IPS-NIHi7 (cell line): Measurements from ENCODE around the gene ABR.
"Not testable (repeated sequence)": the region's sequence is repeated elsewhere in the genome, so short reads cannot be mapped to it uniquely, and the experiment has no call there.

Experiments
- DNase-seq: peaks from one replicate; pipeline ENCODE4 v3.0.0; 2012; ENCODE audit warnings: mixed read lengths; ENCODE audit errors: extremely low spot score

Gene ABR

DNA sequence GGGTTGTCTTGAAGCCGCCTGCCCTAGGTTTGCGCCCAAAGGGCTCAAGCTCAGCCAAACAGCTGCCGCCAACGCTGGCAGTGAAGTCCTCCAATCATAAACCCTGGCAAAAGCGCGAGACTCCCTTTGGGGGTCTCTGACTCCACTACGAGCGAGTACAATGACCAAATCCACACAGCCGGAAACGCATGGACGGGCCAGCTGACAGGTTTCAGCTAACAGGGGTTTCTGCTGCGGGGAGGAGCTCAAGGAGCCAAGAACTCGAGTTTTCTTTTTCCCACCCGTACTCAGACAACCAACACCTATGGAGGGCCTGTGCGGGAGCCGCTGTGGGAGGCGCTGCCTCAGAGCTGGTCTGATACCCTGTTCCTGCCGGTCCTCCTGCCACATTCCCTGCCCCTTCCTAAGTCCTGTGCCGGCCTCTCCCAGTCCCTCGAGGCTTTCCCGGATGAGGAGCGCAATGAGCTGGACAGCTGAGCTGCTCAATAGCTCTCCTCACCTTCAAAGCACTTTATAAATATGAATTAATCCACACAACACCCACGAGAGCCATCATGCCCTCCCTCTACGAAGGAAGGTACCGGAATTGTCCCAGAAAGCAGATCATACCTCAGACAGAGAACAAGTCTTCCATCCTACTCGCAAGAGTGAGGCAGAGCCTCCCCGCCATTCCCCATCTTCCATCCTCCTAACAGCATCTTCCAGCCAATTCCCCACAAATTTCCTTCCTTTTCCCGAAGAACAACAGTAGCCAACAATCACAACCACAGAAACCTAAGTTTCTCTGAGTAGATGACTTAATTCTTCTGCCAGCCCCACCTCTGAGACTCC is 6.1 kb downstream of the ABR start:
- DNase-seq = no peak

DNA sequence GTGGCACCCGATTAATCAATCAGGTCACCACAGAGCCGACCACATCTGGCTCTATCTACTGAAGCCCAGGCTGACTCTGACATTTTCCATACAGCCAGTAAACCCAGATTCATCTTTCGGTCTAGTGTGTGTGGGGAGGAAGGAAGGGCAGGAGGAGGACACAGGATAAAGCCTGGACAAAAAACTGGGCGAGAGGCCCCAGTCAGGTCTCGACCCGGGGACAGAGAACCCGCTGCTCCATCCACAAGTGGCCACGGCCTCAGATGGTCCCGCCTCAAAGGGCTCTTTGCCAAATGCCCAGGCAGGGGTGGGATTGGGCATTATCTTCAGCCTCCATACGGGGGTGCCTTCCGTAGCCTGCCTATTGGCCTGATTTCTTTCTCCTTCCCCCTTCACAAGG is 7.8 kb downstream of the ABR start:
- DNase-seq = no peak

DNA sequence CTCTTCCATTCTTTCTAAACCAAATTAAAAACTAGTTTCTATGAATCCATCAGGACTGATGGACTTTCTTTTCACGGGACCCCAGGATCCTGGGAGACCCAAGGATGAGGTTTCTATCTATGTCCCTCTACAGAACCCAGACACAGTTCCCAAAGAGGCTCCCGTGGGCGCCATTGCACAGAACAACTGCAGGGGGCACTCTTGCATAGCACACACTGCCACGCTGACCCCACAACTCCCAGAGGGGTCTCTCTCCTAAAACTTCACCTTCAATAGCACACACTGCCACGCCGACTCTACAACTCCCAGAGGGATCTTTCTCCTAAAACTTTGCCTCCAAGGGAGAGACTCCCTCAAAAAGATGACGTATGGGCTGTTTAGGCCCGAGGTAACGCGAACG is 9.0 kb downstream of the ABR start:
- DNase-seq = peak; percentile 56

GRCh38 chr17:1169929-1170312 is 9.9 kb downstream of the ABR start:
- no peak for DNase-seq

GRCh38 chr17:1169221-1169928 is 10.4 kb downstream of the ABR start:
- DNase-seq = no peak

DNA sequence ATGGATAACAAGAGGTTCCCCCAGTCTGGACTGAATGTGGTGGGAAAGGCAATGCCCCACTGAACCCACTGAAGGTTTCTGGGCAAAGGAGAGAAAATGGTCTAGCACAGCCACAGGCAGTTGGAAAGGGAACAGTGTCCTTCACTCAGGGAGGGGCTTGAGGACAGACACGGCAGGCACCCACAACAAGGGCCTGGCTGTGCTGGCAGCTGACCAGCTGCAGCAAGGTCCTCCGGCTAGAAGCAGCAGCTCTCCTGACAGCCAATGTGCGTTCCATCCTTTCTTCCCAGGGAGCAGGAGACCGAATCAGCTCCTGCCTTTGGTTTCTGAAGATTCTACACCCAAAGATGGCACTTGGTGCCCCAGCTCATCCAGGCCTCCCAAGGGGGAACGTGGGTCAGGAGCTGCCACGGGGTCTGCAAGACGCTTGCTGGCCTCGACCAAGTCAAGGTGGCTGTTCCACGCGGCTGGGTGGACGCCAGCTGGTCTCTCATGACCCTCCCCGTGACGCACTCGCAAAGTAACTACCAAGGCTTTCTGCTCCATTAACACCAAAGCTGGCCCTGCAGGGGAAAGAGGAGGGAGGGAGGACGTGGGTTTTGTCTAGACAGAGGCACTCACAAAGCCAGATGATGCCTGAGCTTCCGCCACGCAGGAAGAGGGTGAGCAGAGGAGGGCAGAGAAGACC is 11.1 kb downstream of the ABR start:
- no peak for DNase-seq

- DNase-seq = no peak
These were observed 13.5 kb downstream of the ABR start for GRCh38 chr17:1166276-1166675.

DNA sequence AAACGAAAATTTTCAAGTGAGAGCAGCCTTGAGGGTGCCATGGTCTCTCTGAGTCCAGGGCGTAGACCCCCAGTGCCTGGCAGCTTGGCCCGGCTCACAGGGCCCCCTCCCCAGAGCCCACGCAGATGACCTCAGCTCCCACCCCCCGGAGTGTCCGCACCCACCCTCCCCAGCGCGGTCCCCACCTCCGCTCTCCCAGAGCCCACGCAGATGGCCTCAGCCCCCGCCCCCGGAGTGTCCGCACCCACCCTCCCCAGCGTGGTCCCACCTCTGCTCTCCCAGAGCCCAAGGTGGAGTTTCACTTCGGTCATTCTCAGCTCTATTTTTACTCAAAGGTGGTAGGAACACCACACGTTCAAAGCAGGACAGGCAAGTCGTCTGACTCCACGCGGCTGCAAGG is 13.9 kb downstream of the ABR start:
- no peak for DNase-seq

DNA sequence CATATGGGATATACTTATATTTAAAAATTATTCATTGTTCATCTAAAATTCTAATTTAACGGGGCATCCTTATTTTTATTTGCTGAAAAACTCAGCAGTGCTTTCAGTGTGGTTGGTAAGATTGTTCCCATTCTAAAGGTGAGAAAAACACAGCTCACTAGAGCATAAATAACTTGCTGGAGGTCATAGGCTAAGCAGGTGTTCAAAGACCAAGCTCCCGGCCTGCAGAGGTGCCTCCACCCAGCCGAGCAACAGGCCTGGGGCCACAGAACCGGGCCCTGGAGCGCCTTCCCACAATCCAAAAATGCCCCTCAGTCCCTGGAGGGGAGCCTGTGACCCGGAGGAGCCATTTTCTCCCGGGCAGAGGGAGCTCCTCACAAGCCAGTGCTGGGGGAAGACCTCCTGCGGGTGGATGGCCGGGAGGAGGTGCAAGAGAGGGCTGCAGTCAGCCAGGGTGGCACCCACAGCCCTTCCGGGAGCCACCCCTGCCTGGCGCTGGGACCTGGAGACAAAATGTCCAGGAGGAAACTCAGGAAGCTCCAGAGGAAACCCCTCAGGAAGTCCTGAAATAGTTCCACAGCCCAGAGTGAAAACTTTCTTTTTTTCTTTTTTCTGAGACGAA is 14.7 kb downstream of the ABR start:
- DNase-seq = no peak

- DNase-seq = no peak
These were observed 17.5 kb downstream of the ABR start for GRCh38 chr17:1162116-1162855.

- peak; percentile 75 for DNase-seq
These were observed 19.0 kb downstream of the ABR start for GRCh38 chr17:1160591-1161390.

- DNase-seq = no peak
These were observed 20.2 kb downstream of the ABR start for GRCh38 chr17:1159431-1160180.

- DNase-seq = no peak
These were observed 20.9 kb downstream of the ABR start for GRCh38 chr17:1158879-1159278.

DNA sequence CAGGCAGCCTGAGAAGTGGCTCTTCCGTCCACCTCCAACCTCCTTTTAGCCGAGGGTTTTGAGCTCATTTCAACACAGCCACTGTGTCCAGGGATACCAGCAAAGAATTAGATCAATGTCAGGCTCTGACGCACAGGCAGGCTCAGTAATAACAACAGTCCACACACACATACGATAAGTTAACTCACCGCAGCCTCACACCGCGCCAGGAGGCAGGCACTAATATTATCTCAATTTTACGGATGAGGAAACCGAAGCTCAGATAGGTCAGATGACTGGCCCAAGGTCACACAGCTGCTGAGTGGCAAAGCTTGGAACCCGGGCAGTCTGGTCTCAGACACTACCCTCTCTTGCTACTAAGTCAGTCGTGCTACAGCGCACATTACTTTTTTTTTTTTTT is 22.9 kb downstream of the ABR start:
- DNase-seq = no peak

DNA sequence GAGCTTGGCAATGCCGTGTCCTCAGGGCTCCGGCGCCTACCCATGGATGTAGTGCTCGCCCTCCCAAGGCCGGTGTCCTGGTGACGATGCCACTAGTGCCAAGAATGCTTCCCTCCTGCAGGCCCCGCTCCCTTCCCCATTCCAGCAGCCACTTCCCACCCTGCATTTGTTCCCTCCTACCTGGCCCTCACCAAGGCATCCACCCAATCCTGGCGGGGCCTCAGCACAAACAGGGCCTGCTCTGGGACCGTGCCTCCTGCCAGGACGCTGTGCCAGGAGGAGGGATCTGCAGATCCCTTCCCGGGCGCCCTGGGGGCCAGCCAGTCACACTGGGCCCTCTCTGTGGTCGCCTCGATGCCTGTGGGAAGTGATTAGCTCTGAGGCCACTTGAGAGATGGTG is 25.1 kb downstream of the ABR start:
- DNase-seq = no peak

DNA sequence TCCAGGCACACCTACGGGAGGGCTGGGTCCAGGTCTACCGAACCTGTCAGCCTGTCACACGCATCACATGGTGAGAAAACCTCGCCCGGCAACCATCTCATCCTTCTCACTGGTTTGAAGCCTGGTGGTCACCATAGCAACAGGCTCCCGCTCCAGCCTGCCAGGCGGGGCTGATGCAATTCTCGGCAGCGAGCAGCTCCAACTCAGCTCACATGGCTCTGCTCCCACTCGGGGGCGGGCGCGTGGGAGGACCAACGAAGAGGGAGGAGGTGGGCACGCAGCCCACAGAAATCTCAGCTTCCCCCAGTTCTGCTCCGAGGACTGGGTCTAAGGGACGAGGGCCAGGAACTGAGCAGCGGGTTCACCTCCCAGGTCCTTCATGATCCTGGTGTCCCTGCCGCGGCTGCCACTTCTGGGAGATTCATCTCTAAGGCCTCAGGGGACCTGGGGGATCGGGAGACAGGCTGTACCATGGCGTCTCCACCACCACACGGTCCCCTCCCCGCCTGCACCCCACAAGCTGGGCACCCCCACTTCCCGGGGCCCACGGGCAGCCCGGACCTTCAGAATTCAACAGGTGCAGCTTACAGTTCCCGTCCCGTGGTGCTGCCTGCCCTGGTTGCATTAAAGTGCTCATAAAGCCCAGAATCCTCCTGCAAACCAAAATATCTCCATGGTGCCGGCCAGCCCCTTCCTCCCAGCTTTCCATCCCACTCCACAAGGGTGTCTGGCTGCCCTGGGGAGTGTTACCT is 25.8 kb downstream of the ABR start:
- DNase-seq = peak; percentile 66

GRCh38 chr17:1152582-1152981 is 27.2 kb downstream of the ABR start:
- DNase-seq = not testable (repeated sequence)

DNA sequence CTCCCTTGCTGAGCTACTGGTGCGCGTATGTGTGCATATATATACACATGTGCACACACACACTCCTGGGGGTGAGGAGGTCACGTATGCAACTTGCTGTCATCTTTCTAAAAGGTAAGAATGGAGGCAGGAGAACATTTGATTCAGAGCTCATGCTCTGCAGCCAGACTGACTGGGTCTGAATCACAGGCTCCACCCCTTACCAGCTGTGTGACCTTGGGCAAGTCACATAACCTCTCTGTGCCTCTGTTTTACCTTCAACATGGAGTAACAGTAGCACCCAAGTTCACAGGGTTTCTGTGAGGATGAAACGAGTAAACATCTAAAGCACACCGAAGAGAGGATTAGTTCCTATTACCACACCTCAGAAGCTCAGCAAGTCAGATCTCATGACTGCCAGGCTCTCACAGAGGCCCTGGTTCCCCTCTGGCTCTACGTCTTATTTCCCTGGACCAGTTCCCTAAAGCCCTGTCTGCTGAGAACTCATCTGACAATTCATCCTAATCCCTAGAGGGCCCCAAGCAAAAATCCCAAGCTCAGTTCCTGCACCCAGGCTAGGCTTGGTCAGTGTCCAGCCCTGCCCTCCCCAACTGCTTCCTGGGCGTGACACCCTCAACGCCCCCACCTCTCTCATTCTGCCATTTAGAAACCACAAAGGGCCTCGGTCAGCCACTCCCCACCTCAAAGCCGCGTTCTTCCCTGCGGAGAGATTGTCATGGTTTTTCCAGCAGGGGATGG is 28.7 kb downstream of the ABR start:
- DNase-seq = no peak

DNA sequence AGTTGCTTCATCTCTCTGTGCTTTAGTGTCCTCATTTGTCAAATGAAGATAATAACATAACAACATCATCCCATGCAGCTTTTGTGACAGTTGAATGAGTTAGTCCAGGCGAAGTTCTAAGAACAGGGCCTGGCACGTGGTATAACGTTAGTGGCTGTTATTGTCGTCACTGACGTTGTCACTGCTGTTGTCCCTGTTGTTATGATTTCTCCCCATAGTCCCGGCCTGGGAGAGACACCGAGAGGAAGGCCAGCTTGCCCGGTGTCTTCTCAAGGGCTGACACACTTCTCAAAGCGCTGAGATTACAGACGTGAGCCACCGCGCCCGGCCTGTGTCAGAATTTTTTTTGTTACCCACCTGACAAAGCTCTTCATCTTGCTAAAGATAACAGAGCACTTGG is 29.9 kb downstream of the ABR start:
- DNase-seq = no peak
